HG03521 (cell line): Measurements from ENCODE around the gene SLC22A5.
"Not testable (repeated sequence)": the region's sequence is repeated elsewhere in the genome, so short reads cannot be mapped to it uniquely, and the experiment has no call there.

ENCODE experiments used
- ATAC-seq: cut with Tn5 transposase; IDR thresholded peaks from one replicate; pipeline ENCODE4 v1.9.1; 2021; ENCODE audit warnings: mild to moderate bottlenecking, moderate library complexity; ENCODE audit not compliant: unreplicated experiment

The SLC22A5 gene

GRCh38 chr5:132426525-132427138 lies 57.1 kb downstream of the SLC22A5 start:
- ATAC-seq: peak; percentile 22

- no peak for ATAC-seq
These were observed 58.0 kb downstream of the SLC22A5 start for GRCh38 chr5:132427281-132428146.

- ATAC-seq: no peak
These were observed 58.6 kb downstream of the SLC22A5 start for GRCh38 chr5:132428147-132428482.

GRCh38 chr5:132428484-132429462 lies 59.3 kb downstream of the SLC22A5 start:
- no peak for ATAC-seq

- no peak for ATAC-seq
These were observed 60.2 kb downstream of the SLC22A5 start for GRCh38 chr5:132429463-132430440.

- ATAC-seq: no peak
These were observed 61.2 kb downstream of the SLC22A5 start for GRCh38 chr5:132430746-132431145.

- no peak for ATAC-seq
These were observed 62.1 kb downstream of the SLC22A5 start for GRCh38 chr5:132431632-132432031.

- no peak for ATAC-seq
These were observed 63.6 kb downstream of the SLC22A5 start for GRCh38 chr5:132433141-132433540.

GRCh38 chr5:132434416-132435286 lies 65.1 kb downstream of the SLC22A5 start:
- ATAC-seq: no peak

GRCh38 chr5:132435447-132435846 lies 65.9 kb downstream of the SLC22A5 start:
- no peak for ATAC-seq

- ATAC-seq: no peak
These were observed 66.4 kb downstream of the SLC22A5 start for GRCh38 chr5:132435886-132436285.

GRCh38 chr5:132436936-132437335 lies 67.4 kb downstream of the SLC22A5 start:
- no peak for ATAC-seq

- ATAC-seq: peak; percentile 83
These were observed 68.2 kb downstream of the SLC22A5 start for GRCh38 chr5:132437604-132438266.

GRCh38 chr5:132438267-132438645 lies 68.7 kb downstream of the SLC22A5 start:
- not testable (repeated sequence) for ATAC-seq

- ATAC-seq: no peak
These were observed 69.4 kb downstream of the SLC22A5 start for GRCh38 chr5:132438917-132439316.

GRCh38 chr5:132439521-132440089 lies 70.1 kb downstream of the SLC22A5 start:
- ATAC-seq: no peak

GRCh38 chr5:132444061-132444460 lies 74.6 kb downstream of the SLC22A5 start:
- ATAC-seq: no peak
